Endothelial cell of umbilical vein (primary cell): ENCODE measurements around the gene NUAK1. TPM values are rescaled to one million over a fixed set of nuclear protein-coding genes. Genes with fewer than 3 reads are reported as not detected.

Experiments used
- BruUV-seq: library from RNA; stranded (reverse); fragments of 400-500 nt; replicated peaks from 2 replicates; lab custom pipeline; 2021; lab: Mats Ljungman, UMichigan
- CTCF ChIA-PET: fragments of 300-600, 350-600 bp; sonication (Branson Sonifier 250); formaldehyde crosslinking; loops from one replicate; lab custom pipeline; 2021; ENCODE audit warnings: antibody characterized with exemption, inconsistent platforms; lab: Charles Lee
- POLR2A ChIA-PET: fragments of 300-600, 350-600 bp; sonication (Branson Sonifier 250); formaldehyde crosslinking; loops from one replicate; lab custom pipeline; 2021; ENCODE audit warnings: antibody characterized with exemption, inconsistent platforms; lab: Charles Lee
- DNase-seq: peaks from one replicate; pipeline ENCODE4 v3.0.0-alpha.2; 2011; ENCODE audit warnings: low read depth, low spot score
- FAIRE-seq: peaks from 2 replicates; lab custom pipeline; 2011; peaks lifted over from hg19 to GRCh38; lab: Jason Lieb, UNC
- H2AFZ ChIP-seq: 2 replicates; pipeline ENCODE4 v1.6.0; 2012; ENCODE audit warnings: low read depth, low read length, control low read depth, inconsistent platforms
- H3K27ac ChIP-seq: 2 replicates; pipeline ENCODE4 v1.5.1; 2011; ENCODE audit warnings: low read depth, mild to moderate bottlenecking, control low read depth, low read length, moderate library complexity; ENCODE audit not compliant: insufficient read depth
- H3K27me3 ChIP-seq, 2 experiments: 2 replicates each; pipeline versions ENCODE4 v1.6.0 to v1.6.1; 2011; ENCODE audit warnings: low read length in 2 of 2, mixed read lengths in 1 of 2; ENCODE audit not compliant: control insufficient read depth in 2 of 2, insufficient read depth in 2 of 2
- H3K36me3 ChIP-seq, 2 experiments: 2 replicates in 1 of 2; 3 replicates in 1 of 2; pipeline ENCODE4 v1.5.1; 2011; ENCODE audit warnings: low read length in 2 of 2, mild to moderate bottlenecking in 1 of 2, moderate library complexity in 1 of 2; ENCODE audit not compliant: control insufficient read depth in 2 of 2, insufficient read depth in 2 of 2; ENCODE audit errors: extremely low read depth in 1 of 2
- H3K4me1 ChIP-seq: 3 replicates; pipeline ENCODE4 v1.5.1; 2011; ENCODE audit warnings: mild to moderate bottlenecking, low read length; ENCODE audit not compliant: control insufficient read depth, insufficient read depth; ENCODE audit errors: extremely low read depth
- H3K4me2 ChIP-seq: 2 replicates; pipeline ENCODE4 v1.6.1; 2011; ENCODE audit warnings: low read length, control low read depth, mixed read lengths; ENCODE audit not compliant: insufficient read depth
- H3K4me3 ChIP-seq, 3 experiments: fragments of 200-600 bp in 1 of 3; sonication (generic), shearing (Covaris generic) in 1 of 3; replicated peaks in 1 of 3; 2 replicates each; pipeline ENCODE4 v1.5.1; 2011 to 2016; ENCODE audit warnings: control low read depth in 3 of 3, low read length in 3 of 3, mild to moderate bottlenecking in 2 of 3, inconsistent platforms in 1 of 3, low read depth in 1 of 3, moderate library complexity in 1 of 3; ENCODE audit not compliant: insufficient read depth in 1 of 3
- H3K79me2 ChIP-seq: 2 replicates; pipeline ENCODE4 v1.6.0; 2012; ENCODE audit warnings: low read length, inconsistent platforms; ENCODE audit not compliant: control insufficient read depth, insufficient read depth
- H3K9ac ChIP-seq: replicated peaks from 2 replicates; pipeline ENCODE3; 2011; ENCODE audit warnings: low read length, control low read depth; ENCODE audit not compliant: insufficient read depth; ENCODE audit errors: extremely low read depth
- H3K9me1 ChIP-seq: replicated peaks from 3 replicates; pipeline ENCODE4 v1.6.0; 2011; ENCODE audit warnings: mild to moderate bottlenecking, low read length; ENCODE audit not compliant: control insufficient read depth, insufficient read depth; ENCODE audit errors: extremely low read depth
- H3K9me3 ChIP-seq: replicated peaks from 2 replicates; pipeline ENCODE4 v1.5.1; 2012; ENCODE audit warnings: low read length, inconsistent platforms; ENCODE audit not compliant: control insufficient read depth, insufficient read depth
- H4K20me1 ChIP-seq: replicated peaks from 2 replicates; pipeline ENCODE3; 2011; ENCODE audit warnings: mild to moderate bottlenecking, low read length; ENCODE audit not compliant: control insufficient read depth, insufficient read depth; ENCODE audit errors: extremely low read depth
- FOS ChIP-seq: IDR thresholded peaks from 2 replicates; pipeline ENCODE4 v1.6.1; 2011; ENCODE audit warnings: mild to moderate bottlenecking, low read length, moderate library complexity, borderline replicate concordance; ENCODE audit not compliant: insufficient read depth
- GATA2 ChIP-seq: IDR thresholded peaks from 2 replicates; pipeline ENCODE4 v1.7.0; 2011; ENCODE audit warnings: low read depth, mild to moderate bottlenecking, moderate library complexity, mixed read lengths, low read length; ENCODE audit not compliant: insufficient read length, insufficient read depth
- JUN ChIP-seq: IDR thresholded peaks from 2 replicates; pipeline ENCODE4 v1.6.1; 2011; ENCODE audit warnings: borderline replicate concordance, low read depth; ENCODE audit not compliant: insufficient read length, insufficient read depth
- MYC ChIP-seq: IDR thresholded peaks from one replicate; pipeline ENCODE4 v1.6.1; 2011; ENCODE audit warnings: mild to moderate bottlenecking, low read depth, low read length
- POLR2A ChIP-seq: IDR thresholded peaks from 2 replicates; pipeline ENCODE4 v1.6.1; 2012; ENCODE audit warnings: low read depth, mild to moderate bottlenecking, control low read depth, low read length
- POLR2AphosphoS5 ChIP-seq: IDR thresholded peaks from 2 replicates; pipeline ENCODE4 v1.6.1; 2012; ENCODE audit warnings: low read depth, mild to moderate bottlenecking, control low read depth, low read length, moderate library complexity; ENCODE audit not compliant: insufficient read depth
- dilution Hi-C: fragments of 300-500 bp; cut with MboI; formaldehyde crosslinking; loops from one replicate; pipeline ENCODE4 v1.15.0; 2019; ENCODE audit warnings: low sequenced_read_pairs; ENCODE audit not compliant: extremely low pct_ligation_motif_present
- intact Hi-C: fragments of 100-400 bp; cut with micrococcal nuclease; formaldehyde crosslinking; loops from one replicate; pipeline ENCODE4 v1.10.0; 2022
- polyA plus RNA-seq, 4 experiments: library from polyadenylated mRNA; depleted of rRNA in 3 of 4; stranded (reverse) in 3 of 4; unstranded in 1 of 4; fragments of >200 nt; gene quantifications; 2 replicates each; pipeline versions ENCODE4 v1.2.1 to v1.2.3, GENCODE V29; 2011 to 2012; ENCODE audit warnings: missing spikeins in 1 of 4
- total RNA-seq: library from RNA; stranded (reverse); gene quantifications from 2 replicates; pipeline ENCODE4 v1.2.3, GENCODE V29; 2021
- TF ChIP-seq, protein P1 (sequence below): IDR thresholded peaks from 2 replicates; pipeline ENCODE4 v1.6.1; 2011; ENCODE audit not compliant: insufficient read depth, insufficient read length

NUAK1 gene
- total and polyA plus RNA-seq, 2 donors (not counting 3 experiments of a cell fraction or from before 2014, with no cell fraction given): 34.2 to 39.7 TPM

DNA sequence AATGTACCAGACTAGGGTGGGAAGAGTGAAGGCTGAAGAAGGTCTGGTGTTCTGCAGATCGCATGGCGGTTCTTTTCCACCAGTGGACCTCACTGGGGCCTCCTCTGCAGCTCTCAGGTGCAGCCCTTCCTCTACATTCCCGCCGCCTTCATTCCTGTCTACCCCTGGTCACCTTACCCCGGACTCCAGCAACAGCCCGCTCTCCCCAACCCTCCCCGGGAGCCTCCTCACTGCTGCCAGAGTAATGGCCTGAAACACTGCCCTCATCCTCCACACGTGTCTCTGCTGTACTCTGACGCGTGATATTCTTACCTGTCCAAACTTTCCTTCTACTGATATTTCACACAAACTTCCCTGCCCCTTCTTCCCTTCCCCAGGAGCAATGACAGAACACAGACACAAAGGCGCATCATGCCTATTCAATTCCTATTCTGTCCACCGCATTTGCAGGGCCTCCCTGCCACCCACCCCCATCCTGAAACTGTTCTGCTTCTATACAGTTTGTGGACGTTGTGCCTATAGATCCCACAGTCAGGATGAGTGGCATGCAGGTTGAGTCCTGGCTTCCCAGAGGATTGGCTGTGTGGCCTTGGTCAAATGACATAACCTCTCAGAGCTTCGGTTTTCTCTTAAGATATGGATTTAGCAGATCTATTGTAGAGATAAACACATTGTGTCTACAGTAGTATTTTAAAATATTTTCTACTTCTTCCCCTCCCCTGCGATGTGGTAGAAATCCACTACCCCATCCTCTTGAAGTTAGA lies 1.7 kb upstream of the NUAK1 start:
- no peak for FAIRE-seq
- POLR2A ChIA-PET: no interaction called here
- Histone ChIP-seq H3K27ac (peak overlapping the region; percentile 89), H3K9me3 (no peaks in the 10 kb centered on the region), H3K9me1 (no peaks in the 10 kb centered on the region), H2AFZ (no peak overlapping the region), H3K9ac (peak overlapping the region; percentile 89), H3K4me2 (peak overlapping the region; percentile 63), H3K79me2 (peaks cover 31% of the 10 kb centered on the region), H3K4me3 (peak overlapping the region in 2 of 3 experiments; percentile 72 to 73), H3K36me3 (no peaks in the 10 kb centered on the region), H3K4me1 (peaks cover 42% of the 10 kb centered on the region), H3K27me3 (no peaks in the 10 kb centered on the region), H4K20me1 (no peaks in the 10 kb centered on the region)
- dilution Hi-C loops: no loop called here
- TF ChIP-seq POLR2AphosphoS5: no peak
- no peak for TF ChIP-seq GATA2
- TF ChIP-seq JUN: no peak
- TF ChIP-seq FOS: no peak
- TF ChIP-seq POLR2A: peak; percentile 27
- TF ChIP-seq, protein P1, sequence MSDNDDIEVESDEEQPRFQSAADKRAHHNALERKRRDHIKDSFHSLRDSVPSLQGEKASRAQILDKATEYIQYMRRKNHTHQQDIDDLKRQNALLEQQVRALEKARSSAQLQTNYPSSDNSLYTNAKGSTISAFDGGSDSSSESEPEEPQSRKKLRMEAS: no peak
- TF ChIP-seq MYC: no peak
- CTCF ChIA-PET: interaction anchor here (7.6 to 8.9 kb wide), 2 partner anchors 11 to 719 kb away, joined by 100 to 112 read pairs; no protein-coding TSS in a partner anchor
- DNase-seq: no peak
- intact Hi-C loops: no loop called here
- BruUV-seq: TSS peak; percentile 38
